Right ventricle myocardium superior (tissue), 1 donor: ENCODE data around the gene GPR32. TPM values are rescaled to one million over a fixed set of nuclear protein-coding genes. Genes with fewer than 3 reads are reported as not detected.
"Not testable (repeated sequence)": the region's sequence is repeated elsewhere in the genome, so short reads cannot be mapped to it uniquely, and the experiment has no call there.

ENCODE experiments used
- ATAC-seq: fragments of 200-7000 bp; cut with Tn5 transposase; one replicate; pipeline ENCODE4 v1.9.1; 2020; ENCODE audit warnings: mild to moderate bottlenecking; ENCODE audit not compliant: poor library complexity
- DNase-seq: peaks from one replicate; pipeline ENCODE4 v3.0.0-alpha.2; 2020
- intact Hi-C: fragments of 100-400 bp; cut with DNase I; formaldehyde crosslinking; loops from one replicate; pipeline ENCODE4 v1.11.2; 2022
- total RNA-seq: library from RNA; stranded (reverse); fragmentation: NEBNext Ultra II Directional; extraction: Animal tissue kit (Norgen Biotek cat#: 25700); gene quantifications from one replicate; pipeline ENCODE4 v1.2.1, GENCODE V29; 2021
- donor health status: DM: no; HTN: yes; CAD: no; lungs with severe emphysema.

The GPR32 gene
- total RNA-seq, 1 donor from 2014 or later = not detected

- ATAC-seq (no peak), DNase-seq (no peak)
- intact Hi-C loops = no loop called here
Observed at GRCh38 chr19:50743537-50743936, 26.7 kb upstream of the GPR32 start.

- DNase-seq (no peak), ATAC-seq (no peak)
- intact Hi-C loops = no loop called here
Observed at GRCh38 chr19:50745221-50745620, 25.0 kb upstream of the GPR32 start.

GRCh38 chr19:50747141-50747540, 23.1 kb upstream of the GPR32 start:
- ATAC-seq, DNase-seq, intact Hi-C loops: not testable (repeated sequence)

- DNase-seq = no peak
- intact Hi-C loops = no loop called here
- no peak for ATAC-seq
Observed at GRCh38 chr19:50749490-50749889, 20.8 kb upstream of the GPR32 start.

GRCh38 chr19:50750010-50750409, 20.3 kb upstream of the GPR32 start:
- ATAC-seq (no peak), DNase-seq (no peak)
- intact Hi-C loops = no loop called here

- ATAC-seq (no peak), DNase-seq (no peak)
- intact Hi-C loops = no loop called here
Observed at GRCh38 chr19:50753879-50754278, 16.4 kb upstream of the GPR32 start.

- intact Hi-C loops, ATAC-seq: not testable (repeated sequence)
Observed at GRCh38 chr19:50756244-50756643, 14.0 kb upstream of the GPR32 start.

GRCh38 chr19:50757624-50758023, 12.6 kb upstream of the GPR32 start:
- intact Hi-C loops, DNase-seq, ATAC-seq: not testable (repeated sequence)

More at GRCh38 chr19:50756244-50756643, 14.0 kb upstream of the GPR32 start:
- not testable (repeated sequence) for DNase-seq

GRCh38 chr19:50759076-50759475, 11.2 kb upstream of the GPR32 start:
- intact Hi-C loops, ATAC-seq, DNase-seq: not testable (repeated sequence)

- intact Hi-C loops = no loop called here
- ATAC-seq (no peak), DNase-seq (no peak)
Observed at GRCh38 chr19:50759886-50760285, 10.4 kb upstream of the GPR32 start.

- DNase-seq, ATAC-seq, intact Hi-C loops: not testable (repeated sequence)
Observed at GRCh38 chr19:50761501-50761900, 8.8 kb upstream of the GPR32 start.

GRCh38 chr19:50763521-50763920, 6.7 kb upstream of the GPR32 start:
- ATAC-seq, intact Hi-C loops, DNase-seq: not testable (repeated sequence)

- no peak for ATAC-seq
- DNase-seq = no peak
Observed at GRCh38 chr19:50764409-50764808, 5.9 kb upstream of the GPR32 start.

GRCh38 chr19:50766746-50767145, 3.5 kb upstream of the GPR32 start:
- intact Hi-C loops, DNase-seq, ATAC-seq: not testable (repeated sequence)

More at GRCh38 chr19:50764409-50764808, 5.9 kb upstream of the GPR32 start:
- intact Hi-C loops = no loop called here

GRCh38 chr19:50767263-50767662, 3.0 kb upstream of the GPR32 start:
- ATAC-seq, DNase-seq, intact Hi-C loops: not testable (repeated sequence)

- DNase-seq (no peak), ATAC-seq (no peak)
- intact Hi-C loops = no loop called here
Observed at GRCh38 chr19:50768277-50768676, 2.0 kb upstream of the GPR32 start.

GRCh38 chr19:50770888-50771287, 624 bp downstream of the GPR32 start:
- DNase-seq (no peak), ATAC-seq (no peak)
- intact Hi-C loops = no loop called here

GRCh38 chr19:50772476-50772875, 2.2 kb downstream of the GPR32 start:
- DNase-seq = no peak
- no peak for ATAC-seq
- intact Hi-C loops = no loop called here

GRCh38 chr19:50772912-50773311, 2.6 kb downstream of the GPR32 start:
- ATAC-seq, DNase-seq, intact Hi-C loops: not testable (repeated sequence)

- DNase-seq, ATAC-seq, intact Hi-C loops: not testable (repeated sequence)
Observed at GRCh38 chr19:50773454-50773853, 3.2 kb downstream of the GPR32 start.

- ATAC-seq (no peak), DNase-seq (no peak)
- intact Hi-C loops = no loop called here
Observed at GRCh38 chr19:50776131-50776530, 5.9 kb downstream of the GPR32 start.
